ENCODE results near the gene USP11. TPM values are rescaled to one million over a fixed set of nuclear protein-coding genes. Genes with fewer than 3 reads are reported as not detected.

The USP11 gene
- total and polyA plus RNA-seq, 8 donors, result 36.2 to 126 (median 113) TPM

- intact Hi-C loops (cut with DNase I), result loop anchor here in 1 of 2 donors (5.0 to 10.0 kb wide), 2 partner anchors 190 to 333 kb away; no protein-coding TSS in a partner anchor
- no peaks in the 10 kb centered on the region for H3K27me3 ChIP-seq
- DNase-seq (no peak), ATAC-seq (no peak)
- H3K36me3 ChIP-seq, result peaks cover 0 to 4% of the 10 kb centered on the region in 2 donors
- H3K4me3 ChIP-seq, result peak overlapping the region in 1 of 2 donors; percentile 56
- no peak overlapping the region for H3K27ac ChIP-seq
- peaks cover 20 to 41% of the 10 kb centered on the region in 2 donors for H3K4me1 ChIP-seq
- TF ChIP-seq, protein P1, sequence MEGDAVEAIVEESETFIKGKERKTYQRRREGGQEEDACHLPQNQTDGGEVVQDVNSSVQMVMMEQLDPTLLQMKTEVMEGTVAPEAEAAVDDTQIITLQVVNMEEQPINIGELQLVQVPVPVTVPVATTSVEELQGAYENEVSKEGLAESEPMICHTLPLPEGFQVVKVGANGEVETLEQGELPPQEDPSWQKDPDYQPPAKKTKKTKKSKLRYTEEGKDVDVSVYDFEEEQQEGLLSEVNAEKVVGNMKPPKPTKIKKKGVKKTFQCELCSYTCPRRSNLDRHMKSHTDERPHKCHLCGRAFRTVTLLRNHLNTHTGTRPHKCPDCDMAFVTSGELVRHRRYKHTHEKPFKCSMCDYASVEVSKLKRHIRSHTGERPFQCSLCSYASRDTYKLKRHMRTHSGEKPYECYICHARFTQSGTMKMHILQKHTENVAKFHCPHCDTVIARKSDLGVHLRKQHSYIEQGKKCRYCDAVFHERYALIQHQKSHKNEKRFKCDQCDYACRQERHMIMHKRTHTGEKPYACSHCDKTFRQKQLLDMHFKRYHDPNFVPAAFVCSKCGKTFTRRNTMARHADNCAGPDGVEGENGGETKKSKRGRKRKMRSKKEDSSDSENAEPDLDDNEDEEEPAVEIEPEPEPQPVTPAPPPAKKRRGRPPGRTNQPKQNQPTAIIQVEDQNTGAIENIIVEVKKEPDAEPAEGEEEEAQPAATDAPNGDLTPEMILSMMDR (IDR thresholded peaks at IDR 0.05), result no peak
- H3K9me3 ChIP-seq, result no peaks in the 10 kb centered on the region
Measured at GRCh38 chrX:47191806-47192401, 40.9 kb upstream of the USP11 start.

- Histone ChIP-seq H3K36me3 (peaks cover 0 to 4% of the 10 kb centered on the region in 2 donors), H3K27ac (peak within 1 kb of the TSS; percentile 89 to 96), H3K4me1 (peaks cover 32 to 50% of the 10 kb centered on the region in 2 donors), H3K9me3 (no peaks in the 10 kb centered on the region), H3K4me3 (peak within 1 kb of the TSS; percentile 65 to 91), H3K27me3 (no peaks in the 10 kb centered on the region)
- DNase-seq, result peak; percentile 93 to 97 (median 95)
- ATAC-seq, result peak; percentile 92
- TF ChIP-seq, protein P1 (IDR thresholded peaks at IDR 0.05), result peak; percentile 78 to 83
- intact Hi-C loops (cut with DNase I), result loop anchor here in 1 of 2 donors (5.0 to 10.0 kb wide), 2 partner anchors 189 to 331 kb away; no protein-coding TSS in a partner anchor
Measured at GRCh38 chrX:47193475-47194193, 39.2 kb upstream of the USP11 start, which contains the start of gene UBA1. Gene UBA1, plus strand, starts transcription at chrX:47193829. Its CDS starts 4,974 bp downstream, at chrX:47198803.

- Histone ChIP-seq H3K4me1 (peaks cover 32 to 50% of the 10 kb centered on the region in 2 donors), H3K27ac (peak overlapping the region; percentile 89 to 96), H3K4me3 (peak overlapping the region; percentile 65 to 91), H3K9me3 (no peaks in the 10 kb centered on the region), H3K36me3 (peaks cover 0 to 11% of the 10 kb centered on the region in 2 donors), H3K27me3 (no peaks in the 10 kb centered on the region)
- intact Hi-C loops (cut with DNase I), result loop anchor here in 1 of 2 donors (5.0 to 10.0 kb wide), 2 partner anchors 188 to 331 kb away; no protein-coding TSS in a partner anchor
- TF ChIP-seq, protein P1 (IDR thresholded peaks at IDR 0.05), result no peak
- peak in 1 of 4 donors; percentile 25 for DNase-seq
- ATAC-seq, result peak; percentile 0
Measured at GRCh38 chrX:47194194-47194787, 38.5 kb upstream of the USP11 start.

DNA sequence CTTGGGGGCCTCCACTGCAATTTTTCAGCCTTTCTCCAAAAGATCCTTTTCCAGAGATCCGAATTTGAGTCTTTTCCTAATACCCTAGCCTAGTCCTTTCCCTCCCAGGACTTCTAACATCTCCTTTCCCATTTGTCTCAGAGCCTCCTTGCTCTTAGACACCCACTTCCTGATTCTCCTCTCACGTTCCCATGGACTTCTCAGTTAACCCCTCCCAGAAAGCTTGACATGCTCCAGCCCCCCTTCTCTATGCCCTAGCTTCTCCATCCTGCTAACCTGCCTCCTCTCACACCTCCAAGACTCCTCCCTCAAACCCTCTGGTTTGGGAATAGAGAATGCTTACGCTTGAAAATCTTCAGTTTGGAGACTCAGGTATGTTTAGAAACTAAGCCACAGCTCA, 36.7 kb upstream of the USP11 start:
- Histone ChIP-seq H3K4me1 (peaks cover 32 to 50% of the 10 kb centered on the region in 2 donors), H3K9me3 (no peaks in the 10 kb centered on the region), H3K4me3 (peak overlapping the region in 1 of 2 donors; percentile 65), H3K27ac (no peak overlapping the region), H3K27me3 (no peaks in the 10 kb centered on the region), H3K36me3 (peaks cover 0 to 29% of the 10 kb centered on the region in 2 donors)
- ATAC-seq (no peak), DNase-seq (no peak)
- intact Hi-C loops (cut with DNase I), result loop anchor here in 1 of 2 donors (10.0 kb wide), 1 partner anchor 329 kb away; no protein-coding TSS in a partner anchor
- TF ChIP-seq, protein P1 (IDR thresholded peaks at IDR 0.05), result no peak
